Suppressor macrophage (primary cell): ENCODE data around the gene SLC16A3.

Experiments
- DNase-seq, 4 experiments: peaks; one replicate each; pipeline ENCODE4 v3.0.0-alpha.2; 2020 to 2022

SLC16A3 gene

GRCh38 chr17:82287868-82288801, 59.3 kb downstream of the SLC16A3 start:
- peak; percentile 68 to 78 (median 78) for DNase-seq
